Psoas muscle (tissue), 8 donors: ENCODE results near the gene CTPS1. TPM values are rescaled to one million over a fixed set of nuclear protein-coding genes. Genes with fewer than 3 reads are reported as not detected.

Source experiments
- ATAC-seq, 4 donors: fragments of 200-7000 bp; cut with Tn5 transposase; one replicate each; pipeline ENCODE4 v1.9.1; 2020; ENCODE audit warnings: moderate library complexity in 3 of 4, mild to moderate bottlenecking in 2 of 4
- DNase-seq, 2 donors: peaks; one replicate each; pipeline ENCODE4 v3.0.0-alpha.2; 2020
- H3K27ac ChIP-seq: fragments of 200-600 bp; one replicate; pipeline ENCODE4 v1.8.0; 2022
- H3K27me3 ChIP-seq, 3 donors: fragments of 200-600 bp in 1 of 3; one replicate each; pipeline versions ENCODE4 v1.6.1 to v1.8.0; 2013 to 2022; ENCODE audit warnings: low read length in 2 of 3, mild to moderate bottlenecking in 2 of 3, moderate library complexity in 1 of 3; ENCODE audit not compliant: insufficient read depth in 3 of 3
- H3K36me3 ChIP-seq, 2 donors: fragments of 200-600 bp in 1 of 2; one replicate each; pipeline versions ENCODE4 v1.6.1 to v1.8.0; 2013 to 2022; ENCODE audit warnings: low read depth in 1 of 2, mild to moderate bottlenecking in 1 of 2, moderate library complexity in 1 of 2; ENCODE audit not compliant: insufficient read depth in 1 of 2
- H3K4me1 ChIP-seq: fragments of 200-600 bp; one replicate; pipeline ENCODE4 v1.8.0; 2022
- H3K4me3 ChIP-seq: fragments of 200-600 bp; one replicate; pipeline ENCODE4 v1.8.0; 2022; ENCODE audit warnings: mild to moderate bottlenecking
- H3K9me3 ChIP-seq: fragments of 200-600 bp; one replicate; pipeline ENCODE4 v1.8.0; 2022
- CTCF ChIP-seq: fragments of 200-600 bp; IDR thresholded peaks from one replicate; pipeline ENCODE4 v1.8.0; 2022; ENCODE audit warnings: antibody characterized with exemption
- whole genome bisulfite sequencing, 3 donors: extraction: QIAGEN DNeasy Blood & Tissue Kit; methylation state at CpG; one replicate each; pipeline versions ENCODE4 v1.1.6 to v1.1.7; 2013; 5-methylcytosine and 5-hydroxymethylcytosine counted together
- intact Hi-C, 2 donors: fragments of 100-400 bp; cut with DNase I; formaldehyde crosslinking; loops; one replicate each; pipeline versions ENCODE4 v1.11.0 to v1.14.2; 2022
- polyA plus RNA-seq, 3 donors: library from polyadenylated mRNA; stranded (reverse); fragments of 200-250 nt; gene quantifications; one replicate each; pipeline ENCODE4 v1.2.3, GENCODE V29; 2013
- total RNA-seq, 4 donors: library from RNA; stranded (reverse); fragmentation: NEBNext Ultra II Directional in 2 of 4; extraction: Animal tissue kit (Norgen Biotek cat#: 25700) in 2 of 4; gene quantifications; one replicate each; pipeline versions ENCODE4 v1.2.1 to v1.2.4, GENCODE V29; 2021 to 2023
- donor health status: healthy with polysubstance abuse.
- donor health status: DM: no; HTN: no; CAD: no; lungs with moderate emphysema.
- donor health status: Bipolar disorder and iron deficiency.
- donor health status: healthy.
- donor health status: DM: yes; HTN: yes; CAD: no.
- donor health status: DM: no; HTN: no; CAD: no.
- donor health status: DM: no; HTN: no; CAD: no.
- donor health status: DM: yes; HTN: yes; CAD: no.

The CTPS1 gene
- total and polyA plus RNA-seq, 7 donors: 8.0 to 43.5 (median 20.8) TPM

- H3K9me3 ChIP-seq: no peaks in the 10 kb centered on the region
- H3K27ac ChIP-seq: no peak overlapping the region
- no peak for ATAC-seq
- no peaks in the 10 kb centered on the region for H3K4me1 ChIP-seq
- no peaks in the 10 kb centered on the region for H3K27me3 ChIP-seq
- DNase-seq: no peak
- intact Hi-C loops: loop anchor here in 1 of 2 donors (10.0 kb wide), 1 partner anchor 219 kb away; no protein-coding TSS in a partner anchor
- no peak overlapping the region for H3K4me3 ChIP-seq
- peaks cover 7 to 47% of the 10 kb centered on the region in 2 donors for H3K36me3 ChIP-seq
- TF ChIP-seq CTCF: no peak
- 62 to 69% (median 66%) methylated on average over 5 of the region's 5 CpGs for WGBS, 3 donors
Measured at GRCh38 chr1:41015281-41015896, 35.9 kb downstream of the CTPS1 start.

GRCh38 chr1:41015897-41016470, 36.5 kb downstream of the CTPS1 start:
- intact Hi-C loops: loop anchor here in 1 of 2 donors (10.0 kb wide), 1 partner anchor 219 kb away; no protein-coding TSS in a partner anchor
- DNase-seq: no peak
- Histone ChIP-seq H3K36me3 (peaks cover 4 to 41% of the 10 kb centered on the region in 2 donors), H3K27me3 (no peaks in the 10 kb centered on the region), H3K27ac (no peak overlapping the region), H3K9me3 (no peaks in the 10 kb centered on the region), H3K4me3 (no peak overlapping the region), H3K4me1 (no peaks in the 10 kb centered on the region)
- TF ChIP-seq CTCF: no peak
- WGBS, 3 donors: 62 to 72% (median 69%) methylated on average over 13 of the region's 13 CpGs
- no peak for ATAC-seq

- 97 to 98% (median 98%) methylated on average over 42 to 44 of the region's 44 CpGs for WGBS, 3 donors
- no peaks in the 10 kb centered on the region for H3K27me3 ChIP-seq
- ATAC-seq (no peak), DNase-seq (no peak)
- intact Hi-C loops: loop anchor here in 1 of 2 donors (10.0 kb wide), 1 partner anchor 217 kb away; no protein-coding TSS in a partner anchor
- peaks cover 0 to 27% of the 10 kb centered on the region in 2 donors for H3K36me3 ChIP-seq
- no peaks in the 10 kb centered on the region for H3K4me1 ChIP-seq
- no peak for TF ChIP-seq CTCF
- H3K9me3 ChIP-seq: no peaks in the 10 kb centered on the region
- no peak overlapping the region for H3K27ac ChIP-seq
- H3K4me3 ChIP-seq: no peak overlapping the region
Measured at GRCh38 chr1:41017141-41018017, 37.9 kb downstream of the CTPS1 start.

GRCh38 chr1:41018018-41018410, 38.5 kb downstream of the CTPS1 start:
- no peaks in the 10 kb centered on the region for H3K4me1 ChIP-seq
- 90 to 94% (median 90%) methylated on average over 8 of the region's 8 CpGs for WGBS, 3 donors
- no peak for ATAC-seq

More at GRCh38 chr1:41018018-41018410, 38.5 kb downstream of the CTPS1 start:
- Histone ChIP-seq H3K27me3 (no peaks in the 10 kb centered on the region), H3K27ac (no peak overlapping the region), H3K9me3 (no peaks in the 10 kb centered on the region), H3K36me3 (peaks cover 0 to 21% of the 10 kb centered on the region in 2 donors), H3K4me3 (no peak overlapping the region)
- intact Hi-C loops: loop anchor here in 1 of 2 donors (10.0 kb wide), 1 partner anchor 217 kb away; no protein-coding TSS in a partner anchor
- TF ChIP-seq CTCF: no peak
- DNase-seq: no peak
